Inferior parietal cortex (tissue), 1 donor: Measurements from ENCODE around the gene KHK.

Source experiments
- DNase-seq: peaks from one replicate; pipeline ENCODE4 v3.0.0-alpha.2; 2016; ENCODE audit errors: extremely low spot score

Gene KHK

GRCh38 chr2:27126252-27126710 lies 39.7 kb downstream of the KHK start:
- no peak for DNase-seq

- DNase-seq, result no peak
Observed at GRCh38 chr2:27127883-27128667, 41.5 kb downstream of the KHK start.

DNA sequence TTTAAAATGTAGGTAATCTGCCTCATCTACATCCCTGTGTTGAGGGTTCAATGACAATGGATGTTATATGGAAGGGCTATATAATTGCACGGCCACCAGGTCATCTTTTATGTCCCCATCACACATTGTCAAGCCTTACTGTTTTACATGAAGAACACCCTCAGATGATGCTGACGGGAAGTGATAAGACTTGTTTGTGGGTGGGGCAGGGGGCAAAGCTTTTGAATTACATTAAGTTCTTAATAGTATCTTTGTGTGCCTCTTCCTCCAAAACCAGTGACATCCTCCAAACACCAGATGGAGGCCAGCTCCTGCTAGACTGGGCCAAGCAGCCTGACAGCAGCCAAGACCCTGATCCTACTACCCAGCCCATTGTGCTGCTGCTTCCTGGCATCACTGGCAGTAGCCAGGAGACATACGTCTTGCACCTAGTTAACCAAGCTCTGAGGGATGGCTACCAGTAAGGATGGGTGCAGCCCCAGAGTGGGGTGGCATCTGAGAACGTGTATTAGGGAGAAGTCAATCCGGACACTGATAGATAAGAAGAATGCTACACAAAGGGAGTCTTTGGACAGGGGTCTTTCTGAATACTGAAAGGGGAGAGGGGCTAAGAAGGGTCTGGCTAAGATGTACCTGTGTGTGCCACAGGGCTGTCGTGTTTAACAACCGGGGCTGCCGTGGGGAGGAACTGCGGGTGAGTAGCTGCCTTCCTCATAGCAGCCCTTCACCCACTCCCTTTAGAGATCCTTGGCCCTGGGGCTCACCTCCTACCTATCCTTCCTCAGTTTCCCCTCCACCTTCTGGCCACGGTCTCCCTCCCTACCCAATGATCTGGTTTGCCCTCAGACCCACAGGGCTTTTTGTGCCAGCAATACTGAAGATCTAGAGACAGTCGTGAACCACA lies 42.3 kb downstream of the KHK start:
- DNase-seq, result no peak

- no peak for DNase-seq
Observed at GRCh38 chr2:27130396-27130795, 43.8 kb downstream of the KHK start.

DNA sequence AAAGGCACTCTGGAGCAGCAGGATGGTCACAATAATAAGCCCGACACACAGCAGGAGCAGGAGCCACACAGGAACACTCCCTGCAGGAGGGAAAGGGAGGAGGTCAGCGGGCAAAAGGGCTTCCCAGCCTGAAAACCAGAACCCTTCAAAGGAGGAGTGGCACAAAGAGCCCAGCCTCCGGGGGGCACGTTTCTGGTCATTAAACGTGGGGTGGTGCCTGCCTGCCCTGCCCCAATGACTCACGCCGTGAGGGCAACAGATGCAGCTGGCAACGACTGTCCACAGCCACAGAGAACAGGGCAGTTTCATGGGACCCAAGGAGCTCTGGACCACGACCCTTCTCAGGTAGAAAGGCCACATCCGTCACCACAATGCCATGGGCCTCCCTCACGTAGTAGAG lies 44.9 kb downstream of the KHK start:
- DNase-seq, result no peak

DNA sequence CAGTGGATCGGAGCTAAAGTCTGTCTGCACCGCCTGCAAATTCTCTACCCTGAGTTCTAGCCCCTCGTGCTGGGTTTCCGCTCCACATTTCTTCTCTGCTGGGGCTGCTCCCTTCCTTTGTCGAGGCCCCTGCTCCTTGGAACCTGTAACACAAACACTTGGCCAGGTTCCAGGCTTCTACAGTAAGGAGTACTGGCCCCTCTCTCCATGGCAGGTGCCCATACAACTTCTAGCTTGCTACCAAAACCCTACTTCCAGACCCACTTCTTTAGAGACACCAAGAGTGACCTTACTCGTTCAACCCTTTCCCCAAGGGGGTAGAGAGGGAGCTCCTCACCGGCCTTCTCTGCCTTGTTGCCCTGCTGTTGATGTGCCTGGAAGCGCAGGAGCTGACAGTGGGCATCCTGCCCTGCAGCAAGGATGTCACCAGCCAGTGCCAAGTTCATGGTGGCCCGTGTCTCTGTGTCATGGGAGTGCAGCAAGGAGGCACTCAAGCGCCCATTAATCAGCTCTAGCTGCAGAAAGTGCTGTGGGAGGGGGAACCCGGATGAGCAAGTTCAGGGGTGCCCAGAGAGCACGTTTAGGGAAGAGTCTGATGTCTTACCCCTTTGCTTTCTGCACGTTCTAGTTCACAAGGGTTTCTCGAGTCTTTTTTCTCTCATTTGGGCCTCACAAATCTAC lies 46.8 kb downstream of the KHK start:
- DNase-seq, result no peak

GRCh38 chr2:27133905-27134780 lies 47.6 kb downstream of the KHK start, which contains the start of gene PREB:
Gene PREB (minus strand): TSS chr2:27134636. CDS start chr2:27134421, 215 bp downstream.
- peak; percentile 99 for DNase-seq

- no peak for DNase-seq
Observed at GRCh38 chr2:27134781-27135477, 48.4 kb downstream of the KHK start.

- no peak for DNase-seq
Observed at GRCh38 chr2:27135478-27135955, 48.9 kb downstream of the KHK start.

- no peak for DNase-seq
Observed at GRCh38 chr2:27136751-27137150, 50.2 kb downstream of the KHK start.

DNA sequence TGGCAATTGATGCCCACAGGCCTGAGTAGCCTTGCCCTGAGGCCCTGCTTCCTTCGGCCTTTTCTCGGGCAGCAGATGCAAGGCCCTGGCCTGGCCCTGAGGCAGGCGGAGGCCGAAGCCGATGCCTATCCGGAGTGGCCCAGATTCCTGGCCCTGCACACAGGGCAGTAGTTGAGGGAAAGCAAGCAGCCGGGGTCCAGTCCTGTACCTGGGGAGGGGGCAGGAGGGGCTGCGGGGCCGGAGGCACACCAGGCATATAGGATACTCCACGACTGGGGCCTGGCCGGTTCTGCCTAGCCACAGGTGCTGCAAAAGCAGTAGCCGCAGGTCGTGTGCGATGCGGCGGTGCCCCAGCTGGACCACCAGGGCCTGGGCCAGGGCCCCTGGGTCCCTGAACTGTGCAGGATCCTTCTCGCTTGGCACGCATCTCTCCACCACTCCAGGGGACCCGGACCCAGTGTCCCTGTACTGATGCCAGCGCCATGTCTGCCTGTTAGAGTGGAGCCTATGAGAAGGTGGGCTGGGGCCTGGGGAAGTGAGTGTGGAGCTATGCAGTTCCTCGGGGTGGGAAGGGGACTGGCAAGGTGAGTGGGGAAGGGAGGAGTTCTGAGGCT lies 50.9 kb downstream of the KHK start:
- no peak for DNase-seq

GRCh38 chr2:27138111-27138510 lies 51.5 kb downstream of the KHK start:
- DNase-seq, result no peak

GRCh38 chr2:27139310-27139709 lies 52.7 kb downstream of the KHK start, which contains the start of gene PRR30:
Gene PRR30 (minus strand): TSS chr2:27139410. CDS start chr2:27138329, 1,081 bp downstream.
- DNase-seq, result no peak

DNA sequence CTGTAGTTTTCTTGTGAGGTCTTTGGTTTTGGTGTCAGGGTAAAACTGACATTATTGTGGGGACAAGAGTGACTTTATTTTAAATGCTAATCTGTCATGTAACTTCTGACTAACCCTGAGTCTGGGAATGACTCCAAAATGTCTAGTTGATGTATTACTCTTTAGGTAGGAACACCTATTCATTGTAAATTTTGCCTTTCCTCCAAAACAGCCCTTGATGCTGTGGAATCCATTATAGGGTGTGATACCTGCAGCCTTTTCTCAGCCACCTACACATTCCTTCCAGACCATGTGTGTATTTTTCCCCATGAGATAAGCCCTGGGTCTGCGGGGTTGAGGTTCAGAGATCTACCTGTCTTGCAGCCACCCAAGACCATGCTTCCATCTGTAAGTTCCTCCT lies 56.7 kb downstream of the KHK start:
- no peak for DNase-seq

DNA sequence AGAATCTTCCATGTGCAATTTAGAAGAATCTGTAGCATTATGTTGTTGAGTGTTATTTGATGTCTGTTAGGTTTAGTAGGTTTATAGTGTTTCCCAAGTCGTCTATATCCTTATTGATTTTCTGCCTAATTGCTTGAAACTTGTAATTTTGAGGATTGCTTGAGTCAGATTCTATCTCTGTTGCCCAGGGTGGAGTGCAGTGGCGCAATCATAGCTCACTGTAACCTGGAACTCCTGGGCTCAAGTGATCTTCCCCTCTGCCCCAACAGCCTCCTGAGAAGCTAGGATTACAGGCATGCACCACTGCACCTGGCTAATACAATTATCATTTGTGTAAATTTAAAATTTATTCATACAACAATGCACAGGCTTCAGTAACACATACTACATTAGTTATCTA lies 59.1 kb downstream of the KHK start:
- DNase-seq, result no peak

DNA sequence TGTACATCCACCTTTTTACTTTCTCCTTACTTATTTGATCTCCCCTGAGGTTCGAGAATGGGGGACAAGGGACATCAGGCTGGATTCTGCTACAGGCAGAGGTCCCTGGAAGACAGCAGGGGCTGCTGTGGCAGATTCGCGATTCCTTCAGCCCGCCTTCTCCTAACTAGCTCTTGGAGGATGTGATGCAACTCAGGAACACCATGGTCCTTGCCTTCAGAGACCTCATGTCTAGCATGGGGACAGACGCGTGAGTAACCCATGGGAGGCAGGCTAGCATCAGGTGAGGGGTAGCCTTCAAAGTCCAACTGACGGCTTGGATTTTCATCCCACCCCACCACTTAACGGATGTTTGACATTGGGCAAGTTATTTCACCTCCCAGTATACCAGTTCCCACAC lies 61.4 kb downstream of the KHK start:
- DNase-seq, result no peak

GRCh38 chr2:27148801-27149439 lies 62.3 kb downstream of the KHK start, which contains the start of gene TCF23:
Gene TCF23 (plus strand): TSS chr2:27149004. CDS start chr2:27149134, 130 bp downstream.
- no peak for DNase-seq

DNA sequence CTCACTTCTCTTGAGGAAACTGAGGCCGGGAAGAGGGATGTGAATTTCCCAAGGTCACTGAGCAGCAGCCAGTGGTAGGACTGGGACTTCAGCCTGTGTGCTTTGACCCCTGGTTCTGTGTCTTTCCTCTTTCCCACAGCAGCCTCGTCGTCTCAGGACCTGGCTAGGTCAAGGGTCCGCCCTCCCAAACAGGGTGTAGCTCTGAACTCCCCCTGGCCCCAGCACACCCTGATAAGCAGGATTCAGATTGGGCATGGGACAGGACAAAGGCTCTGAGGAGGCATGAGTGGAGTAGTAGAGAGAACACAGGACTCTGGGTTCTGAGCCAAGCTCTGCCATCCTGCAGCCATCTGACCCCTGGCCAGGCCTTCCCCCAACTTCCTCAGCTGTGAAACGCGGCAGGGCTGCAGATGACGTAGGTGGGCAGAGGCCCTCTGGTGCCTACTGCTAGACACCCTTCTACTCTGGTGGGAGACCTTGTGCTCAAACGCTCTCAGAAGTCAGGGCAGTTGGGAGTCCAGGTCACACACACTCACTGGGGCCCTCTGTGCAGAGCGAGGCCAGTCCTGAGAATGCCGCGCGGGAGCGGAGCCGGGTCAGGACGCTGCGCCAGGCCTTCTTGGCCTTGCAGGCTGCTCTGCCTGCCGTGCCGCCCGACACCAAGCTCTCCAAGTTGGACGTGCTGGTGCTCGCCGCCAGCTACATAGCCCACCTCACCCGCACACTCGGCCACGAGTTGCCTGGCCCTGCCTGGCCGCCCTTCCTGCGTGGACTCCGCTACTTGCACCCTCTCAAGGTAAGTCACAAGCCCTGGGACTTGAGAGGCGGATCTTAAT lies 63.2 kb downstream of the KHK start:
- no peak for DNase-seq
